Measurements from ENCODE around the gene TBC1D22A. TPM values are rescaled to one million over a fixed set of nuclear protein-coding genes. Genes with fewer than 3 reads are reported as not detected.

Gene TBC1D22A
- total RNA-seq, 1 experiment from 2014 or later = 20.9 TPM

- no peak overlapping the region for H3K9ac ChIP-seq (ENCODE audit: low read length)
- TF ChIP-seq YY1 (IDR thresholded peaks at IDR 0.05; ENCODE audit: extremely low read depth, insufficient replicate concordance, low read depth, low read length) (no peak), CTCF (IDR thresholded peaks at IDR 0.05 in 2 of 3, conservative IDR thresholded peaks at IDR 0.05 in 1 of 3; ENCODE audit: borderline replicate concordance in 1 of 3, insufficient read depth in 1 of 3, low read depth in 2 of 3, low read length in 2 of 3) (no peak), EZH2phosphoT487 (IDR thresholded peaks at IDR 0.05; ENCODE audit: borderline replicate concordance) (no peak), ZFX (IDR thresholded peaks at IDR 0.05) (no peak), CBX3 (IDR thresholded peaks at IDR 0.05; ENCODE audit: low read depth) (no peak)
- POLR2A ChIA-PET = no interaction called here
- no peak overlapping the region for H3K27ac ChIP-seq (ENCODE audit: low read depth, low read length)
- intact Hi-C loops (cut with micrococcal nuclease) = no loop called here
- peaks cover 6 to 9% of the 10 kb centered on the region in 2 experiments; a peak in 3 of 4 replicates for H3K4me1 ChIP-seq (ENCODE audit: control insufficient read depth in 1 of 2, insufficient read depth in 2 of 2, low read length in 2 of 2)
- no peak for ATAC-seq
- no TSS peak for BruUV-seq (replicated peaks)
- H3K27me3 ChIP-seq (ENCODE audit: insufficient read depth, low read length) = no peaks in the 10 kb centered on the region
- H3K36me3 ChIP-seq (ENCODE audit: control insufficient read depth in 1 of 2, insufficient read depth in 2 of 2, low read length in 2 of 2) = no peaks in the 10 kb centered on the region
- H3K4me2 ChIP-seq (ENCODE audit: low read length) = no peak overlapping the region
- no peak overlapping the region for H3K4me3 ChIP-seq (replicated peaks in 1 of 2; ENCODE audit: low read depth in 1 of 2, low read length in 2 of 2)
- peaks cover 21% of the 10 kb centered on the region; the same call in 1 of the 2 replicates for H3K79me2 ChIP-seq (ENCODE audit: insufficient read depth, low read length)
- H3K9me3 ChIP-seq (ENCODE audit: control insufficient read depth in 1 of 2, insufficient read depth in 1 of 2, low read depth in 1 of 2, low read length in 2 of 2) = no peaks in the 10 kb centered on the region
- RAD21 ChIA-PET (ENCODE audit: low non-redundant PET in 1 of 2, low total read pairs in 2 of 2, uncharacterized antibody in 2 of 2, unreplicated experiment in 2 of 2) = no interaction called here
- H3K9me2 ChIP-seq (ENCODE audit: insufficient read depth) = no peaks in the 10 kb centered on the region
- H4K20me1 ChIP-seq (ENCODE audit: insufficient read depth) = no peaks in the 10 kb centered on the region
- no peak for DNase-seq (ENCODE audit: low read depth, low spot score)
- CTCF ChIA-PET = no interaction called here
- no peak overlapping the region for H2AFZ ChIP-seq (ENCODE audit: low read depth, low read length, poor library complexity, severe bottlenecking)
Observed at GRCh38 chr22:46726066-46726985, 36.1 kb upstream of the TBC1D22A start.

GRCh38 chr22:46726986-46727317, 35.5 kb upstream of the TBC1D22A start:
- intact Hi-C loops (cut with micrococcal nuclease) = no loop called here

More at GRCh38 chr22:46726986-46727317, 35.5 kb upstream of the TBC1D22A start:
- ChIA-PET CTCF (no interaction called here), RAD21 (ENCODE audit: low non-redundant PET in 1 of 2, low total read pairs in 2 of 2, uncharacterized antibody in 2 of 2, unreplicated experiment in 2 of 2) (no interaction called here), POLR2A (no interaction called here)
- Histone ChIP-seq H3K9me2 (ENCODE audit: insufficient read depth) (no peaks in the 10 kb centered on the region), H3K27ac (ENCODE audit: low read depth, low read length) (no peak overlapping the region), H3K9ac (ENCODE audit: low read length) (no peak overlapping the region), H3K9me3 (ENCODE audit: control insufficient read depth in 1 of 2, insufficient read depth in 1 of 2, low read depth in 1 of 2, low read length in 2 of 2) (no peaks in the 10 kb centered on the region), H3K4me1 (ENCODE audit: control insufficient read depth in 1 of 2, insufficient read depth in 2 of 2, low read length in 2 of 2) (peaks cover 11 to 15% of the 10 kb centered on the region in 2 experiments), H3K4me2 (ENCODE audit: low read length) (no peak overlapping the region), H3K4me3 (replicated peaks in 1 of 2; ENCODE audit: low read depth in 1 of 2, low read length in 2 of 2) (no peak overlapping the region), H4K20me1 (ENCODE audit: insufficient read depth) (no peaks in the 10 kb centered on the region), H3K36me3 (ENCODE audit: control insufficient read depth in 1 of 2, insufficient read depth in 2 of 2, low read length in 2 of 2) (no peaks in the 10 kb centered on the region), H3K79me2 (ENCODE audit: insufficient read depth, low read length) (peaks cover 26% of the 10 kb centered on the region; the same call in 1 of the 2 replicates), H3K27me3 (ENCODE audit: insufficient read depth, low read length) (no peaks in the 10 kb centered on the region), H2AFZ (ENCODE audit: low read depth, low read length, poor library complexity, severe bottlenecking) (no peak overlapping the region)
- ATAC-seq = no peak
- no peak for DNase-seq (ENCODE audit: low read depth, low spot score)
- no peak for TF ChIP-seq ATF3 (IDR thresholded peaks at IDR 0.05)
- TF ChIP-seq TCF7L2 (IDR thresholded peaks at IDR 0.05; ENCODE audit: borderline replicate concordance, extremely low read depth, insufficient read depth, insufficient read length) = no peak
- TF ChIP-seq CEBPB (IDR thresholded peaks at IDR 0.05; ENCODE audit: low read depth) = no peak
- no peak for TF ChIP-seq YY1 (IDR thresholded peaks at IDR 0.05; ENCODE audit: extremely low read depth, insufficient replicate concordance, low read depth, low read length)
- TF ChIP-seq FOSL1 (IDR thresholded peaks at IDR 0.05; ENCODE audit: low read depth) = no peak
- no TSS peak for BruUV-seq (replicated peaks)
